ENCODE results near the gene PAGR1. TPM values are rescaled to one million over a fixed set of nuclear protein-coding genes. Genes with fewer than 3 reads are reported as not detected.

Gene PAGR1
- total and polyA plus RNA-seq, 2 of the 8 experiments (the other 6 are each of a cell fraction or from before 2014, with no cell fraction given) = 35.4 to 56.4 TPM

GRCh38 chr16:29831490-29831889 lies 15.5 kb downstream of the PAGR1 start:
- H2AK5ac ChIP-seq (ENCODE audit: low read depth, low read length) = no peak overlapping the region
- CTCF ChIA-PET (ENCODE audit: partially characterized antibody) = no interaction called here
- POLR2A ChIA-PET (ENCODE audit: partially characterized antibody) = interaction anchor here (0.6 kb wide), 1 partner anchor 9 kb away, joined by 3 read pairs; no protein-coding TSS in a partner anchor

More at GRCh38 chr16:29831490-29831889, 15.5 kb downstream of the PAGR1 start:
- Histone ChIP-seq H2BK20ac (ENCODE audit: low read length) (no peak overlapping the region), H3K36me3 (ENCODE audit: control insufficient read depth in 2 of 4, insufficient read depth in 4 of 4, low read length in 3 of 4) (no peaks in the 10 kb centered on the region), H3K79me1 (ENCODE audit: low read depth, low read length) (no peaks in the 10 kb centered on the region), H4K5ac (ENCODE audit: insufficient read length, low read depth, low read length) (no peak overlapping the region), H3K4me2 (ENCODE audit: insufficient read depth in 1 of 2, low read depth in 2 of 2, low read length in 2 of 2) (no peak overlapping the region), H3K4me1 (replicated peaks in 1 of 4; ENCODE audit: control insufficient read depth in 3 of 4, insufficient read depth in 4 of 4, low read length in 3 of 4) (peaks cover 0 to 2% (median 0%) of the 10 kb centered on the region in 4 experiments; a peak in 1 of 7 replicates), H4K91ac (replicated peaks; ENCODE audit: insufficient read length, low read length) (no peak overlapping the region), H3K56ac (replicated peaks; ENCODE audit: insufficient read length, low read depth, low read length) (no peak overlapping the region), H3K4ac (replicated peaks; ENCODE audit: insufficient read length, low read depth, low read length) (no peak overlapping the region), H3K23me2 (ENCODE audit: low read depth, low read length) (no peaks in the 10 kb centered on the region), H2BK12ac (ENCODE audit: low read depth, low read length) (no peak overlapping the region), H3K23ac (ENCODE audit: insufficient read length) (no peak overlapping the region), H3K27me3 (replicated peaks in 1 of 4; ENCODE audit: control insufficient read depth in 3 of 4, extremely low read depth in 1 of 4, insufficient read depth in 3 of 4, low read length in 3 of 4) (0 out of 7 replicates have a peak, but pooled peaks cover 0 to 3% (median 0%) of the 10 kb centered on the region in 4 experiments), H3K18ac (ENCODE audit: extremely low read depth, low read length) (no peak overlapping the region), H3K9me3 (ENCODE audit: insufficient read depth in 2 of 2, low read depth in 1 of 2, low read length in 1 of 2) (no peaks in the 10 kb centered on the region), H2BK120ac (replicated peaks; ENCODE audit: low read depth, low read length) (no peak overlapping the region), H4K20me1 (replicated peaks in 1 of 2; ENCODE audit: control insufficient read depth in 1 of 2, insufficient read depth in 2 of 2, low read length in 2 of 2) (no peaks in the 10 kb centered on the region), H3K14ac (ENCODE audit: insufficient read length) (no peak overlapping the region), H2AFZ (ENCODE audit: low read length) (no peak overlapping the region), H4K8ac (ENCODE audit: extremely low read depth, insufficient read depth, low read length) (no peak overlapping the region), H3K4me3 (ENCODE audit: extremely low read depth in 1 of 4, insufficient read depth in 2 of 4, low read depth in 3 of 4, low read length in 4 of 4) (no peak overlapping the region), H2BK5ac (ENCODE audit: low read depth, low read length) (no peak overlapping the region), H3K9ac (replicated peaks in 1 of 4; ENCODE audit: extremely low read depth in 1 of 4, low read depth in 3 of 4, low read length in 3 of 4) (no peak overlapping the region), H3K27ac (ENCODE audit: low read depth, low read length) (no peak overlapping the region), H3K79me2 (ENCODE audit: control insufficient read depth in 1 of 2, insufficient read depth in 2 of 2, low read length in 2 of 2) (no peaks in the 10 kb centered on the region), H2BK15ac (ENCODE audit: low read length) (no peak overlapping the region)
- 95% methylated on average over 2 of the region's 2 CpGs; no CpG with 5 or more reads in 1 of the 2 experiments for WGBS, 2 experiments (ENCODE audit: extremely low coverage in 1 of 2, insufficient coverage in 1 of 2, insufficient read length in 1 of 2, insufficient replicate concordance in 2 of 2, low coverage in 1 of 2, low lambda C conversion rate in 2 of 2, missing lambda C conversion rate in 1 of 2)
- TF ChIP-seq NRF1 (IDR thresholded peaks at IDR 0.05; ENCODE audit: low read depth, low read length) (no peak), BACH1 (IDR thresholded peaks at IDR 0.05; ENCODE audit: low read length) (no peak), POU5F1 (IDR thresholded peaks at IDR 0.05; ENCODE audit: low read depth, low read length) (no peak), ATF2 (IDR thresholded peaks at IDR 0.05; ENCODE audit: low read length) (no peak), PHF8 (conservative IDR thresholded peaks at IDR 0.05; ENCODE audit: low read depth, low read length) (no peak), POLR2A (IDR thresholded peaks at IDR 0.05; ENCODE audit: control extremely low read depth in 1 of 2, low read depth in 2 of 2, low read length in 2 of 2) (no peak), HDAC6 (IDR thresholded peaks at IDR 0.05; ENCODE audit: low read depth, low read length) (no peak), CTBP2 (IDR thresholded peaks at IDR 0.05; ENCODE audit: borderline replicate concordance, insufficient read depth, insufficient read length, low read length) (no peak)
- DNase-seq (ENCODE audit: low read depth in 1 of 2, low spot score in 2 of 2) (no peak), FAIRE-seq (no peak)
